NCI-H226 (cell line): ENCODE measurements around the gene CYBC1.
"Not testable (repeated sequence)": the region's sequence is repeated elsewhere in the genome, so short reads cannot be mapped to it uniquely, and the experiment has no call there.

ENCODE experiments used
- DNase-seq: peaks from one replicate; pipeline ENCODE4 v3.0.0-alpha.2; 2015

CYBC1 gene

DNA sequence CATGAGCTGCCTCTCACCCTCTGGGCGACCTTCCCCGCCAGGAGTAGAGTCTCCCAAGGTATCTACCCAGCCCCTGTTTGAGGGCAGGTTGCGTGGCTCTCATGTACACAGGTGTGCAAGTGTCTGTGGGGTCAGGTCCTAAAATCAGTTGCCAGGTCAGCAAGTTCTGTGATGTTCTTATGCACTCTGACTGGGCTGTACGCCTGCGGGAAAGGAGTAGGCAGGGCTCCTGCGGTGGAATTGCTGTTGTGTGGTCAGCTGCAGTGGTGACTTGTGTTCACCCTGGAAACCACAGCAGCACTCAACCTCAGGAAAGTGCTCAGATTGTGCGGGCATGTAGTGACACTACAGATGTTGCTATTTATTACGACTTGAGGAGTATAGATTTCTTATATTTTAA lies 27.4 kb upstream of the CYBC1 start:
- no peak for DNase-seq

- no peak for DNase-seq
These were observed 24.9 kb upstream of the CYBC1 start for GRCh38 chr17:82475458-82475857.

- no peak for DNase-seq
These were observed 23.9 kb upstream of the CYBC1 start for GRCh38 chr17:82474223-82475010.

GRCh38 chr17:82470065-82470464 lies 19.5 kb upstream of the CYBC1 start:
- DNase-seq, result no peak

DNA sequence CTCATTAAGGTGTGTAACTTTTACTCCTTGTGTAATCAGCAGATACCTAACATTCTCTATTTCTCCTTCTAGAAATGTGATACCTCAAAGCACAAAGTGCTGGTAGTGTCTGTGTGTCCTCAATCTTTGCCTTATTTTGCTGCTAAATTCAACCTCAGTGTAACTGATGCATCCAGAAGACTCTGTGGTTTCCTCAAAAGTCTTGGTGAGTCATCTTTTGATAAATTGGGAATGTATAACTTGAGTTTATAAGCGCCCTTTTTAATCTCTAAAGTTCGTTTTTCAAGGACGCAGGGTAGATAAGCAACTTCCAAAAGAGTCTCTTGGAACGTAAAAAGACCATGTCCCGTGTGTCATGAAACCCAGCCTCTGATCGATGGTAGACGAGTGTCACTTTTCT lies 18.1 kb upstream of the CYBC1 start:
- DNase-seq, result no peak

DNA sequence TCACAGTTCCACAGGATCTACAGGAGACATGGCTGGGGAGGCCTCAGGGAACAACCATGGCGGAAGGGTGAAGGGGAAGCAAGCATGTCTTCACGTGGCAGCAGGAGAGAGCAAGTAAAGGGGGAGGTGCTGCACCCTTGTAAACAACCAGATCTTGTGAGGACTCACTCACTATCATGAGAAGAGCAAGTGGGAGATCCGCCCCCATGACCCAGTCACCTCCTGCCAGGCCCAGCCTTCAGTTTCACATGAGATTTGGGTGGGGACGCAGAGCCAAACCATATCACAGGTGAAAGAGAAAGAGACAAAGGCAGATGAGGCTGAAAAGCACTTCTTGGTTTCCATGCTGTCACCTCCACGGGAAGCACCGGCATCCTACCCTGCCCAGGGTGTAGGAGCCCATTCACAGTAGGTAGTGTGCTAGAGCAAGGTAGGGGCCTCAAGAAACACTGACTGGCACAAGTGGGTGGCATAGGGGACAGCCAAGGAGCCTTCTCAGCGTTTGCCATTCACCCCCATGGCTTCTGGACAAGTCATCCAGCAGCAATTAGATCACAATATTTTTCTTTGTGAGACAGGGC lies 14.6 kb upstream of the CYBC1 start:
- DNase-seq, result no peak

- DNase-seq, result no peak
These were observed 14.0 kb upstream of the CYBC1 start for GRCh38 chr17:82464567-82464929.

DNA sequence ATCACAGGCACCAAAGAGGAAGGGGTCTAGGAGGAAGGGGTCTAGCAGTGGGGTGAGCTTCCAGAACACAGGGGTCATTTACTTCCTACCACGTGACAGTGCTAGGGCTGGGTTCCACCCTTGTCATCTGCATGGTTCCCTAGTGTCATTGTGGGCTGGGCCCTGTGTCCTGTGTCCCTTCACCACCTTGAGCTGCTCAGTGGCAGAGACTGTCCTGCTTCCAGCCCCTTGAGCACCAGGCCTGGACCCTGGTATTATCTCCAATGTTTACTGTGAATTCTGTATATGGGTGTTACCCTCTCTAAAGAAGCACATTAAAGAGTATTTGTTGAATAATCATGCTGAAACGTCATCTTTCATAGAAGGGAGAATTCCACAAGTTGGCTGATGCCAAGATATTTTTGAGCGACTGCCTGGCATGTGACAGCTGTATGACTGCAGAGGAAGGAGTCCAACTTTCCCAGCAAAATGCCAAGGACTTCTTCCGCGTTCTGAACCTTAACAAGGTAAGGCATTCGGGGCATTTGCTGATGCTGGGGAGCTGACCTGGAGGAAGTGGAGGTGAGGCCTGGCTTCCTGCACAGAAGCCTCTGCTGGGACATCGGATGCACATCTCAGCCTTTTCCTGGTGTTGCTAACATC lies 13.5 kb upstream of the CYBC1 start:
- DNase-seq, result no peak

DNA sequence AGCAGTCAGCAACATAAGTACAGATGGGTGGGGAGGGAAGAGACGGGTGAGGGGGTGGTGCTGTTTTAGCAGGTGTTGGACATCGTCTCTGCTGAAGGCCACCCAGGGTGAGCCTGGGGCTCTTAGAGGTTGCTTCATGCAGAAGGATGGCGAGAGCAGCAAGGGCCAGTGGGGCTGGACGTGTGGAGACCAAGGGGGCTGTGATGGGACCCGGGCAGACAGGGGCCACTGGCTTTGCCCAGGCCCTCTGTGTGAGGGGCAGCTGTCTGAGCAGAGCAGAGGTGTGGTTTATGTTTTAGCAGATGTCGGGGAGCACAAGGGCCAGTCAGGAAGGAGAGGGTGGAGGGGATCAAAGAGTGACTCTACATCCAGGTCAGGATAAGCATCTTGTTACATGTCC lies 12.8 kb upstream of the CYBC1 start:
- DNase-seq, result no peak

DNA sequence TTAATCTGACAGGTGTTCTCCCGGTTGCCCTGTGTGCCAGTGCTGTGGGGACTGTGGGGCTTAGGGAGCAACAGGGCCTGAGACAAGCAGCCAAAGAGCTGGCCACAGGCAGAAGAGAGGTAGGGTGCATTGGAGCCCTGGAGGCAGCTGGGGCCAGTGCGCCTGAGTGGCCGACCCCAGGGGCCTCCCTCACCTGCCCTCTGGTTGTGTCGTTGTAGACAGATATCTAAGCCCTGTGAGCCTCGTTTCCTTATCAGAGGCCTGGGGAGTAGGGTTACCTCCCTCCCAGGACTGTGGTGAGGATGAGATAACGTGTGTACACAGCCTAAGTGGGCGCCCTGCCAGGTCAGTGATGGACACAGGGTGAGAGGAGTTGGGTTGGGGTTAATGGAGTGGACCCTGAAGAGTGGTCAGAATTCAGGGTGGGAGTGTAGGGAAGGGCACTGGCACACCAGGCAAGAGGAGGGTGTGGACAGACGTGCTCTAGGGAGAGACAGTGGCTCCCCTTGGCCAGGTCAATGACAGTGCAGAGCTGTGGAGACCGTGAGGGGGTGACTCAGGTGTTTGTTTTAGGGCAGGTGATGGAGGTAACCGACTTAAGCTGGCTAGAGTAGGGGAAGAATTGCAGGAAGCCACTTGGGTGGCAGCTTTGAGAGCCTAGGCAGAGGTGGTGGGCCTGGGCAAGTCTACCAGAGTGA lies 11.4 kb upstream of the CYBC1 start:
- DNase-seq, result peak; percentile 18

DNA sequence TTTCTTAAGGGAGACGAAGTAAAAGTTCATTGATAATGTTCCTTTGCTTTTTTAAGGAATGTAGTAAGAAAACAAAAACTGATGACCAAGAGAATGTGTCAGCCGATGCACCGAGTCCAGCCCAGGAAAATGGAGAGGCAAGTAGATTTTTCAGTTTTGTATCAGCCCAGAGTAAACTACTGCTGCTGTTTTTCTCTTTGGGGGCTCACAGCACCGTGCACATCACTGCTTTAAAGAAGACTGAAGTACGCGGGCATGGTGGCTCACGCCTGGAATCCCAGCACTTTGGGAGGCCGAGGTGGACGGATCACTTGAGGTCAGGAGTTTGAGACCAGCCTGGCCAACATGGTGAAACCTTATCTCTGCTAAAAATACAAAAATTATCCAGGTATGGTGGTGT lies 9.4 kb upstream of the CYBC1 start:
- DNase-seq, result not testable (repeated sequence)

- no peak for DNase-seq
These were observed 8.4 kb upstream of the CYBC1 start for GRCh38 chr17:82458885-82459424.

DNA sequence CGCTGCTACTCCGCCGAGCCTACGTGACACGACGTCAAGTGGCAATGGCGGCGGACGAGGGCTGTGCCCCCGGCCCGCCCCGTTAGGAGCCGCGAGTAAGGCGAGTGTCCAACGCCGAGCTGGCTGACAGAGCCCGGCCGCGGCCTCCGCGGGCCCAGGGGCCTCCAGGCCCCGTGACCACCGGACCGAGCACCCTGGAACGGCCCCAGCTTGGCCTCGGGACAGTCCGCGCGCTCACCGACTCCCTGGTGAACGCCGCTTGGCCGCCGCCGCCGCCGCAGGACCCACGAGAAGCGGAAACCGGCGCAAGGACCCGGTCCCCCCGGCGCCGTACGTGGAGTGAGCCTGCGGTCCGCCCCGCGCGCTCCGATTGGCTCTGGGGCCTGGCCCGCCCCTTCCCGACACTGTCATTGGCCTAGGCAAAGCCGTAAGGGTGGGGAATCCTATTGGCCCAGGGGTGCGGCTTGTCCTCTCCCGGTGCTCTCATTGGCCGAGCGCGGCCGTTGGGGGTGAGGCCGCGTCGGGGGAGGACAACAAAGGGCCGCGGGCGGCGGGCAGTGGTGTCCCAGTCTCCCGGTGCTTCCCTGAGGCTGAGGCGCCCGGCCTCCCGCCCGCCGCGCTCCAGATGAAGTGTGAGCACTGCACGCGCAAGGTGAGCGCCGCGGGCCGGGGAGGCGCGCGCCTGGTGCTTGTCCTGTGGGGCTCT lies 7.8 kb upstream of the CYBC1 start, which contains the start of gene NARF:
TSS of gene NARF (plus strand) at position 563 of the 706 bp plus-strand sequence. CDS start at position 626, 63 bp downstream.
- DNase-seq, result peak; percentile 99

DNA sequence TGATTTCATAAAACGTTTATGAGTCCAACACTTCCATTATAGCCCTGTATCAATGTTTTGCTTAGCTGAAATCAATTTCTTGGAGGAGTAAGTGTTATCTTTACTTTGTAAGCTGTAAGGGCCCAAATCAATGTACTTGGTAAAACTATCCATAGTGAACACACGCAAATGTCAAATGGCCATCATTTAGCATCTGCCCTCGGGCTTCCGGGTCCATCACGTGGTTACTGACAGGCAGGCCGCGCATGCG lies 7.3 kb upstream of the CYBC1 start:
- DNase-seq, result no peak

GRCh38 chr17:82457073-82457928 lies 6.7 kb upstream of the CYBC1 start:
- peak; percentile 58 for DNase-seq

DNA sequence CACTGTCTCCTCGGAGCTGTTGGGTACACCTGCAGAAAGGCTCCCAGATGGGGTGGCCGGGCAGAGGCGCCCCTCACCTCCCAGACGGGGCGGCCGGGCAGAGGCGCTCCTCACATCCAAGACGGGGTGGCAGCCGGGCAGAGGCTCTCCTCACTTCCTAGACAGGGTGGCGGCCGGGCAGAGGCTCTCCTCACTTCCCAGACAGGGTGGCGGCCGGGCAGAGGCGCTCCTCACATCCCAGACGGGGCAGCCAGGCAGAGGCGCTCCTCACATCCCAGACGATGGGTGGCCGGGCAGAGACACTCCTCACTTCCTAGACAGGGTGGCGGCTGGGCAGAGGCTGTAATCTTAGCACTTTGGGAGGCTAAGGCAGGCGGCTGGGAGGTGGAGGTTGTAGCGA lies 3.2 kb upstream of the CYBC1 start:
- not testable (repeated sequence) for DNase-seq

- DNase-seq, result not testable (repeated sequence)
These were observed 2.6 kb upstream of the CYBC1 start for GRCh38 chr17:82453151-82453550.

- no peak for DNase-seq
These were observed 1.6 kb upstream of the CYBC1 start for GRCh38 chr17:82452162-82452561.

- no peak for DNase-seq
These were observed 632 bp downstream of the CYBC1 start for GRCh38 chr17:82449883-82450356.

DNA sequence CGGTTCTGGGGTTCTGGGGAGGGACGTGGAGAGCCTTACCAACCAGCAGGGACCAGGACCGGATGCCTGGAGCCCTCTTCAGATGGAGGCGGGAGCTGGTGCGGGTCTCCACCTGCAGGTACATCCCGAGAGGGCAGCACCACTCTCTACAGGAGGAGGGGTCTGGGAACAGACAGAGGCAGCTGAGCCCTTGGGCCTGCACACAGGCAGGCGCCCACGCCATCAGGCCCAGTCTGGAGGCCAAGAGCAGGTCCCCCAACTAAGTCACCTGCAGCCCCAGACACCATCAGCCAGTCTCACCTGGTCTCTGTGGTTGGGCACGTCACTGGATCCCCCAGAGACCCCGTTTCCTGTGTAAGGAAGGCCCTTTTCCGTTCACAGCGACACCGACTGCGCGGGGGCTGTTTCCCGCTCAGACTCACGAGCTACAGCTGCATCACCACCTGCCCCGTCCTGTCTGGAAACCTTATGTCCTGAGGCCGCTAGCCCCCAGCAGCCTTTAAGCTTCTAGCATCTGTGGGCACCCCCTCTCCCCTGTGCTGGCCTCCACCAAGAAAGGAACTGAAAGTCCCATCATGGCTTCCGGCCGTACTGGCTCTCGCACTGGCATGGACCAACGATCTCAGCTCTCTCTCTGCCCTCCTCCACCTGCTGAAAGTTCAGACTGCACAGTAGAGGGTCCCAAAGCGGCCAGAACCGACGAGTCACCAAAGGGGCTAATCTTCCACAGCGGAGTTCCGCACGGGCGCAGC lies 1.2 kb downstream of the CYBC1 start:
- no peak for DNase-seq

DNA sequence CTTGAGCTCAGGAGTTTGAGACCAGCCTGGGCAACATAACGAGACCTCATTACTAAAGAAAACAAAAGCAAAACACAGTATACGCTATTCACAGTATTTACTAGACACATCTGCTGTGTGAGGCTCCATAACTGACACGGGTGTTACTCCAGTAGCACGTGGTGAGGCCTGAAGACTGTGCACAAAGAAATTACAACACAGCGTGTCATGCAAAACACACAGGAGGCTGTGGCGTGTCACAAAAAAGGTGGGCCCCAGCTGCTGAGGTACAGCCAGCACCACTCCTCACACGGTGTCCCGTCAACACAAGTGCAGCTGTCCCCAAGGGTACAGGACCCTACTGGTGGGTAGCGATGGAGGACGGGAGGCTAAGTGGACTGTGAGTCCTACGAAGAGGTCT lies 2.7 kb downstream of the CYBC1 start:
- no peak for DNase-seq
